MM.1S (cell line): Measurements from ENCODE around the gene TERT.

Source experiments
- DNase-seq: peaks from one replicate; pipeline ENCODE4 v3.0.0-alpha.2; 2015
- H2AFZ ChIP-seq: fragments of 300-600 bp; sonication (generic); 2 replicates; pipeline ENCODE4 v1.6.0; 2016; ENCODE audit warnings: antibody characterized with exemption, low read length
- H3F3A ChIP-seq: fragments of 300-600 bp; sonication (generic); 2 replicates; pipeline ENCODE4 v1.6.1; 2016; ENCODE audit warnings: mild to moderate bottlenecking, antibody characterized with exemption, low read length, moderate library complexity, mixed read lengths; ENCODE audit not compliant: insufficient read depth
- H3K27ac ChIP-seq: fragments of 300-600 bp; sonication (generic); 2 replicates; pipeline ENCODE4 v1.5.1; 2016; ENCODE audit warnings: mild to moderate bottlenecking, low read length
- H3K27me3 ChIP-seq: fragments of 300-600 bp; sonication (generic); replicated peaks from 2 replicates; pipeline ENCODE4 v1.6.0; 2016; ENCODE audit warnings: low read length; ENCODE audit not compliant: insufficient read depth
- H3K36me3 ChIP-seq: fragments of 300-600 bp; sonication (generic); replicated peaks from 2 replicates; pipeline ENCODE4 v1.6.1; 2016; ENCODE audit warnings: mild to moderate bottlenecking, low read length, mixed read lengths; ENCODE audit not compliant: insufficient read depth
- H3K4me1 ChIP-seq: fragments of 300-600 bp; sonication (generic); 2 replicates; pipeline ENCODE4 v1.6.1; 2016; ENCODE audit warnings: low read length, mixed read lengths
- H3K4me2 ChIP-seq: fragments of 300-600 bp; sonication (generic); 2 replicates; pipeline ENCODE4 v1.6.0; 2016; ENCODE audit warnings: low read depth, low read length
- H3K4me3 ChIP-seq: fragments of 300-600 bp; sonication (generic); 2 replicates; pipeline ENCODE4 v1.5.1; 2016; ENCODE audit warnings: low read length, mixed read lengths
- H3K79me2 ChIP-seq: fragments of 300-600 bp; sonication (generic); 2 replicates; pipeline ENCODE4 v1.6.1; 2016; ENCODE audit warnings: mixed run types, low read length, mixed read lengths
- H3K9ac ChIP-seq: fragments of 300-600 bp; sonication (generic); 2 replicates; pipeline ENCODE4 v1.6.1; 2016; ENCODE audit warnings: low read length, mixed read lengths
- H3K9me2 ChIP-seq: fragments of 300-600 bp; sonication (generic); replicated peaks from 2 replicates; pipeline ENCODE4 v1.6.1; 2016; ENCODE audit warnings: mild to moderate bottlenecking, low read length, mixed read lengths; ENCODE audit not compliant: insufficient read depth
- H3K9me3 ChIP-seq: fragments of 300-600 bp; sonication (generic); replicated peaks from 2 replicates; pipeline ENCODE4 v1.6.1; 2016; ENCODE audit warnings: mild to moderate bottlenecking, low read length, mixed read lengths; ENCODE audit not compliant: insufficient read depth
- H4K20me1 ChIP-seq: fragments of 300-600 bp; sonication (generic); 2 replicates; pipeline ENCODE4 v1.6.1; 2016; ENCODE audit warnings: mild to moderate bottlenecking, low read length, moderate library complexity, mixed read lengths; ENCODE audit not compliant: insufficient read depth
- CTCF ChIP-seq: fragments of 300-600 bp; sonication (generic); IDR thresholded peaks from 2 replicates; pipeline ENCODE4 v1.5.1; 2016; ENCODE audit warnings: antibody characterized with exemption, low read length, mixed read lengths
- EZH2 ChIP-seq: fragments of 300-600 bp; sonication (generic); optimal IDR thresholded peaks from 2 replicates; pipeline ENCODE3; 2017; ENCODE audit warnings: low read depth, mild to moderate bottlenecking, antibody characterized with exemption, low read length, mixed read lengths
- EZH2phosphoT487 ChIP-seq: fragments of 300-600 bp; sonication (generic); IDR thresholded peaks from 2 replicates; pipeline ENCODE4 v1.6.1; 2018; ENCODE audit warnings: antibody characterized with exemption, low read length

Gene TERT

GRCh38 chr5:1310118-1310517, 15.2 kb upstream of the TERT start:
- no peak for TF ChIP-seq EZH2
- TF ChIP-seq CTCF = no peak
- no peak for TF ChIP-seq EZH2phosphoT487
- H2AFZ ChIP-seq = no peak overlapping the region
- H3K79me2 ChIP-seq = peaks cover 8% of the 10 kb centered on the region
- no peak overlapping the region for H3K9ac ChIP-seq
- no peaks in the 10 kb centered on the region for H3K9me3 ChIP-seq
- no peaks in the 10 kb centered on the region for H4K20me1 ChIP-seq
- no peaks in the 10 kb centered on the region for H3K9me2 ChIP-seq
- H3F3A ChIP-seq = peaks cover 35% of the 10 kb centered on the region
- no peak overlapping the region for H3K4me3 ChIP-seq
- no peak for DNase-seq
- no peaks in the 10 kb centered on the region for H3K27me3 ChIP-seq
- no peaks in the 10 kb centered on the region for H3K36me3 ChIP-seq
- peaks cover 42% of the 10 kb centered on the region for H3K4me1 ChIP-seq
- H3K27ac ChIP-seq = no peak overlapping the region
- no peak overlapping the region for H3K4me2 ChIP-seq

- Histone ChIP-seq H3K4me3 (no peak overlapping the region), H3K36me3 (no peaks in the 10 kb centered on the region), H3K4me1 (no peaks in the 10 kb centered on the region), H3K4me2 (no peak overlapping the region), H4K20me1 (no peaks in the 10 kb centered on the region), H3F3A (no peaks in the 10 kb centered on the region), H3K27me3 (no peaks in the 10 kb centered on the region), H3K9me3 (no peaks in the 10 kb centered on the region), H3K79me2 (no peaks in the 10 kb centered on the region), H3K9me2 (no peaks in the 10 kb centered on the region), H3K27ac (no peak overlapping the region), H2AFZ (no peak overlapping the region), H3K9ac (no peak overlapping the region)
- DNase-seq = no peak
- TF ChIP-seq EZH2phosphoT487 = no peak
- TF ChIP-seq EZH2 = no peak
- no peak for TF ChIP-seq CTCF
Measured at GRCh38 chr5:1304033-1304432, 9.2 kb upstream of the TERT start.

- TF ChIP-seq EZH2 (no peak), CTCF (no peak), EZH2phosphoT487 (no peak)
- H3K9me2 ChIP-seq = no peaks in the 10 kb centered on the region
- no peaks in the 10 kb centered on the region for H3K4me1 ChIP-seq
Measured at GRCh38 chr5:1302258-1302657, 7.4 kb upstream of the TERT start.

More at GRCh38 chr5:1302258-1302657, 7.4 kb upstream of the TERT start:
- H3K4me2 ChIP-seq = no peak overlapping the region
- no peaks in the 10 kb centered on the region for H3K79me2 ChIP-seq
- H3K9ac ChIP-seq = no peak overlapping the region
- H3K4me3 ChIP-seq = no peak overlapping the region
- DNase-seq = no peak
- no peaks in the 10 kb centered on the region for H3K9me3 ChIP-seq
- H3F3A ChIP-seq = no peaks in the 10 kb centered on the region
- no peaks in the 10 kb centered on the region for H3K27me3 ChIP-seq
- H3K36me3 ChIP-seq = no peaks in the 10 kb centered on the region
- no peak overlapping the region for H2AFZ ChIP-seq
- H3K27ac ChIP-seq = no peak overlapping the region
- H4K20me1 ChIP-seq = no peaks in the 10 kb centered on the region
